A673 (cell line): ENCODE results near the gene LRRC3.

ENCODE experiments used
- CTCF ChIP-seq: fragments of 300-800, 200-600 bp; sonication (generic); conservative IDR thresholded peaks from 2 replicates; pipeline ENCODE4 v1.5.1; 2017; ENCODE audit warnings: low read depth, mild to moderate bottlenecking, antibody characterized with exemption, low read length, moderate library complexity, mixed read lengths
- EZH2 ChIP-seq: fragments of 200-600 bp; sonication (generic); IDR thresholded peaks from 2 replicates; pipeline ENCODE4 v1.6.1; 2017; ENCODE audit warnings: borderline replicate concordance, low read depth, mild to moderate bottlenecking, mixed read lengths, antibody characterized with exemption, low read length; ENCODE audit not compliant: poor library complexity, severe bottlenecking

GRCh38 chr21:44484498-44485253 is 29.4 kb downstream of the LRRC3 start:
- TF ChIP-seq CTCF (no peak), EZH2 (no peak)
